ENCODE data around the gene DUT. TPM values are rescaled to one million over a fixed set of nuclear protein-coding genes. Genes with fewer than 3 reads are reported as not detected.

The DUT gene
- total and polyA plus RNA-seq, 2 of the 8 experiments (the other 6 are each of a cell fraction or from before 2014, with no cell fraction given), result 71.5 to 246 TPM

DNA sequence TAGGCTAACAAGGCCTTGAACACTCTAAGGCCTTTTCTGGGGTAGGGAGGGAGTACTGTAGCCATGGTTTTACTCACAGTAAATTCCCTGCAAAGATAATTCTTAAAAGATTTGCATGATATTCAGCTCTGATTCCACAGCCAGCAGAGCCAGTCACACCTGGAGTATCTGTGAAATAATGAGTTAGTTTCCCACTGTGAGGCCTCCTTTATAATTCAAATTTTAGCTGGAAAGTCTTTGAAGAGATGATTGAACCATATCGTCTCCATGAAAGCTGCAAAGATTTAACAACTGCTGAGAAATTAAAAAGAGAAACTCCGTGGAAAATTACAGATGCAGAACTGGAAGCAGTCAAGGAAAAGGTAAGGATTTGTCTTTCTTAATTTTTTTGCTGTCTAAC is 32.3 kb upstream of the DUT start:
- Histone ChIP-seq H2BK5ac (ENCODE audit: low read depth, low read length) (no peak overlapping the region; the same call in 1 of the 2 replicates), H3K4me2 (ENCODE audit: insufficient read depth in 1 of 2, low read depth in 2 of 2, low read length in 2 of 2) (peak overlapping the region; percentile 40 to 50; a peak in 3 of 4 replicates), H3K27me3 (replicated peaks in 1 of 4; ENCODE audit: control insufficient read depth in 3 of 4, extremely low read depth in 1 of 4, insufficient read depth in 3 of 4, low read length in 3 of 4) (no peaks in the 10 kb centered on the region), H2AK5ac (ENCODE audit: low read depth, low read length) (no peak overlapping the region), H2BK15ac (ENCODE audit: low read length) (no peak overlapping the region), H3K14ac (ENCODE audit: insufficient read length) (no peak overlapping the region), H4K8ac (ENCODE audit: extremely low read depth, insufficient read depth, low read length) (no peak overlapping the region), H3K23ac (ENCODE audit: insufficient read length) (no peak overlapping the region), H3K23me2 (ENCODE audit: low read depth, low read length) (no peaks in the 10 kb centered on the region), H3K9me3 (ENCODE audit: insufficient read depth in 2 of 2, low read depth in 1 of 2, low read length in 1 of 2) (no peaks in the 10 kb centered on the region), H3K4ac (replicated peaks; ENCODE audit: insufficient read length, low read depth, low read length) (no peak overlapping the region), H3K9ac (replicated peaks in 1 of 4; ENCODE audit: extremely low read depth in 1 of 4, low read depth in 3 of 4, low read length in 3 of 4) (no peak overlapping the region), H3K79me2 (ENCODE audit: control insufficient read depth in 1 of 2, insufficient read depth in 2 of 2, low read length in 2 of 2) (no peaks in the 10 kb centered on the region), H4K91ac (replicated peaks; ENCODE audit: insufficient read length, low read length) (no peak overlapping the region), H2AFZ (ENCODE audit: low read length) (no peak overlapping the region), H3K79me1 (ENCODE audit: low read depth, low read length) (no peaks in the 10 kb centered on the region), H2BK20ac (ENCODE audit: low read length) (no peak overlapping the region), H3K4me1 (replicated peaks in 1 of 4; ENCODE audit: control insufficient read depth in 3 of 4, insufficient read depth in 4 of 4, low read length in 3 of 4) (peaks cover 6 to 21% (median 17%) of the 10 kb centered on the region in 4 experiments; a peak in 6 of 7 replicates), H3K4me3 (ENCODE audit: extremely low read depth in 1 of 4, insufficient read depth in 2 of 4, low read depth in 3 of 4, low read length in 4 of 4) (peak overlapping the region in 1 of 4 experiments; percentile 40; a peak in 2 of 8 replicates), H3K27ac (ENCODE audit: low read depth, low read length) (no peak overlapping the region), H2BK12ac (ENCODE audit: low read depth, low read length) (no peak overlapping the region), H4K5ac (ENCODE audit: insufficient read length, low read depth, low read length) (peak overlapping the region; percentile 93), H3K56ac (replicated peaks; ENCODE audit: insufficient read length, low read depth, low read length) (no peak overlapping the region), H3K36me3 (ENCODE audit: control insufficient read depth in 2 of 4, insufficient read depth in 4 of 4, low read length in 3 of 4) (no peaks in the 10 kb centered on the region), H2BK120ac (replicated peaks; ENCODE audit: low read depth, low read length) (no peak overlapping the region), H3K18ac (ENCODE audit: extremely low read depth, low read length) (no peak overlapping the region; the same call in 1 of the 2 replicates), H4K20me1 (replicated peaks in 1 of 2; ENCODE audit: control insufficient read depth in 1 of 2, insufficient read depth in 2 of 2, low read length in 2 of 2) (no peaks in the 10 kb centered on the region)
- ChIA-PET CTCF (ENCODE audit: partially characterized antibody) (interaction anchor here (0.7 to 6.6 kb wide), 5 partner anchors 11 to 35 kb away, joined by 3 to 41 read pairs (median 4); no protein-coding TSS in a partner anchor), POLR2A (ENCODE audit: partially characterized antibody) (interaction anchor here (1.0 to 2.6 kb wide), 3 partner anchors 9 to 34 kb away, joined by 3 to 9 read pairs (median 5); no protein-coding TSS in a partner anchor)
- DNase-seq (ENCODE audit: low read depth in 1 of 2, low spot score in 2 of 2) (no peak), FAIRE-seq (peak; percentile 55)
- WGBS, 2 experiments (ENCODE audit: extremely low coverage in 1 of 2, insufficient coverage in 1 of 2, insufficient read length in 1 of 2, insufficient replicate concordance in 2 of 2, low coverage in 1 of 2, low lambda C conversion rate in 2 of 2, missing lambda C conversion rate in 1 of 2), result 6% methylated on average over 2 of the region's 2 CpGs; no CpG with 5 or more reads in 1 of the 2 experiments
- TF ChIP-seq PHF8 (conservative IDR thresholded peaks at IDR 0.05; ENCODE audit: low read depth, low read length) (no peak), TCF12 (IDR thresholded peaks at IDR 0.05; ENCODE audit: low read depth, low read length) (peak; percentile 91), KDM5A (IDR thresholded peaks at IDR 0.05; ENCODE audit: low read length) (no peak), HDAC2 (IDR thresholded peaks at IDR 0.05; ENCODE audit: borderline replicate concordance in 1 of 2, low read depth in 2 of 2, low read length in 2 of 2) (peak in 1 of 2 experiments; percentile 87; a peak in 1 of 4 replicates)
- TF ChIP-seq, protein P1, sequence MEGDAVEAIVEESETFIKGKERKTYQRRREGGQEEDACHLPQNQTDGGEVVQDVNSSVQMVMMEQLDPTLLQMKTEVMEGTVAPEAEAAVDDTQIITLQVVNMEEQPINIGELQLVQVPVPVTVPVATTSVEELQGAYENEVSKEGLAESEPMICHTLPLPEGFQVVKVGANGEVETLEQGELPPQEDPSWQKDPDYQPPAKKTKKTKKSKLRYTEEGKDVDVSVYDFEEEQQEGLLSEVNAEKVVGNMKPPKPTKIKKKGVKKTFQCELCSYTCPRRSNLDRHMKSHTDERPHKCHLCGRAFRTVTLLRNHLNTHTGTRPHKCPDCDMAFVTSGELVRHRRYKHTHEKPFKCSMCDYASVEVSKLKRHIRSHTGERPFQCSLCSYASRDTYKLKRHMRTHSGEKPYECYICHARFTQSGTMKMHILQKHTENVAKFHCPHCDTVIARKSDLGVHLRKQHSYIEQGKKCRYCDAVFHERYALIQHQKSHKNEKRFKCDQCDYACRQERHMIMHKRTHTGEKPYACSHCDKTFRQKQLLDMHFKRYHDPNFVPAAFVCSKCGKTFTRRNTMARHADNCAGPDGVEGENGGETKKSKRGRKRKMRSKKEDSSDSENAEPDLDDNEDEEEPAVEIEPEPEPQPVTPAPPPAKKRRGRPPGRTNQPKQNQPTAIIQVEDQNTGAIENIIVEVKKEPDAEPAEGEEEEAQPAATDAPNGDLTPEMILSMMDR (IDR thresholded peaks at IDR 0.05; ENCODE audit: control extremely low read depth in 1 of 3, insufficient read depth in 1 of 3, low read depth in 1 of 3, low read length in 3 of 3), result no peak
- TF ChIP-seq, protein P2, sequence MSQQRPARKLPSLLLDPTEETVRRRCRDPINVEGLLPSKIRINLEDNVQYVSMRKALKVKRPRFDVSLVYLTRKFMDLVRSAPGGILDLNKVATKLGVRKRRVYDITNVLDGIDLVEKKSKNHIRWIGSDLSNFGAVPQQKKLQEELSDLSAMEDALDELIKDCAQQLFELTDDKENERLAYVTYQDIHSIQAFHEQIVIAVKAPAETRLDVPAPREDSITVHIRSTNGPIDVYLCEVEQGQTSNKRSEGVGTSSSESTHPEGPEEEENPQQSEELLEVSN (IDR thresholded peaks at IDR 0.05), result no peak
- TF ChIP-seq, protein P3, sequence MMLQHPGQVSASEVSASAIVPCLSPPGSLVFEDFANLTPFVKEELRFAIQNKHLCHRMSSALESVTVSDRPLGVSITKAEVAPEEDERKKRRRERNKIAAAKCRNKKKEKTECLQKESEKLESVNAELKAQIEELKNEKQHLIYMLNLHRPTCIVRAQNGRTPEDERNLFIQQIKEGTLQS (IDR thresholded peaks at IDR 0.05; ENCODE audit: insufficient read depth, low read depth, low read length), result no peak

Data from H1 (cell line).